Neuron (in vitro differentiated cells): ENCODE measurements around the gene PDK4.

Source experiments
- H2AFZ ChIP-seq: one replicate; pipeline ENCODE4 v1.6.1; 2013; ENCODE audit warnings: low read depth, mild to moderate bottlenecking, inconsistent platforms, low read length, moderate library complexity
- H3K27me3 ChIP-seq: one replicate; pipeline ENCODE4 v1.6.1; 2013; ENCODE audit warnings: low read length; ENCODE audit not compliant: insufficient read depth
- H3K36me3 ChIP-seq: one replicate; pipeline ENCODE4 v1.6.1; 2013; ENCODE audit warnings: low read length; ENCODE audit not compliant: insufficient read depth
- H3K4me1 ChIP-seq: one replicate; pipeline ENCODE4 v1.6.1; 2013; ENCODE audit warnings: low read length; ENCODE audit not compliant: insufficient read depth
- H3K4me3 ChIP-seq: 2 replicates; pipeline ENCODE4 v1.5.1; 2013; ENCODE audit warnings: mild to moderate bottlenecking, low read length, moderate library complexity
- H3K9me3 ChIP-seq: one replicate; pipeline ENCODE4 v1.6.1; 2013; ENCODE audit warnings: low read length

Gene PDK4

GRCh38 chr7:95598511-95598910 is 2.2 kb upstream of the PDK4 start:
- Histone ChIP-seq H3K9me3 (no peaks in the 10 kb centered on the region), H3K27me3 (peaks cover 24% of the 10 kb centered on the region), H3K4me1 (peaks cover 12% of the 10 kb centered on the region), H3K4me3 (no peak overlapping the region), H2AFZ (no peak overlapping the region), H3K36me3 (no peaks in the 10 kb centered on the region)

GRCh38 chr7:95595746-95596197 is 544 bp downstream of the PDK4 start:
- Histone ChIP-seq H3K4me3 (peak overlapping the region; percentile 68), H3K27me3 (peaks cover 20% of the 10 kb centered on the region), H2AFZ (peak overlapping the region; percentile 93), H3K9me3 (no peaks in the 10 kb centered on the region), H3K4me1 (peaks cover 12% of the 10 kb centered on the region), H3K36me3 (no peaks in the 10 kb centered on the region)

GRCh38 chr7:95594185-95594584 is 2.1 kb downstream of the PDK4 start:
- Histone ChIP-seq H3K27me3 (peaks cover 13% of the 10 kb centered on the region), H3K36me3 (no peaks in the 10 kb centered on the region), H3K9me3 (no peaks in the 10 kb centered on the region), H3K4me1 (peaks cover 12% of the 10 kb centered on the region), H3K4me3 (no peak overlapping the region), H2AFZ (no peak overlapping the region)

- no peak overlapping the region for H2AFZ ChIP-seq
- peaks cover 13% of the 10 kb centered on the region for H3K27me3 ChIP-seq
- no peak overlapping the region for H3K4me3 ChIP-seq
- H3K36me3 ChIP-seq = no peaks in the 10 kb centered on the region
- H3K9me3 ChIP-seq = no peaks in the 10 kb centered on the region
- H3K4me1 ChIP-seq = peaks cover 12% of the 10 kb centered on the region
These were observed 3.0 kb downstream of the PDK4 start for GRCh38 chr7:95593343-95593742.

- H3K4me1 ChIP-seq = peaks cover 12% of the 10 kb centered on the region
- H3K4me3 ChIP-seq = no peak overlapping the region
- no peak overlapping the region for H2AFZ ChIP-seq
- H3K9me3 ChIP-seq = no peaks in the 10 kb centered on the region
- peaks cover 13% of the 10 kb centered on the region for H3K27me3 ChIP-seq
- no peaks in the 10 kb centered on the region for H3K36me3 ChIP-seq
These were observed 3.7 kb downstream of the PDK4 start for GRCh38 chr7:95592570-95592969.

- H3K27me3 ChIP-seq = peaks cover 2% of the 10 kb centered on the region
- no peak overlapping the region for H3K4me3 ChIP-seq
- H3K4me1 ChIP-seq = no peaks in the 10 kb centered on the region
- no peaks in the 10 kb centered on the region for H3K9me3 ChIP-seq
- no peak overlapping the region for H2AFZ ChIP-seq
- H3K36me3 ChIP-seq = no peaks in the 10 kb centered on the region
These were observed 5.7 kb downstream of the PDK4 start for GRCh38 chr7:95590387-95591248.

GRCh38 chr7:95589766-95590165 is 6.5 kb downstream of the PDK4 start:
- H3K4me3 ChIP-seq = no peak overlapping the region
- no peak overlapping the region for H2AFZ ChIP-seq
- no peaks in the 10 kb centered on the region for H3K4me1 ChIP-seq
- peaks cover under 1% of the 10 kb centered on the region for H3K27me3 ChIP-seq
- H3K9me3 ChIP-seq = no peaks in the 10 kb centered on the region
- H3K36me3 ChIP-seq = no peaks in the 10 kb centered on the region

GRCh38 chr7:95589031-95589430 is 7.3 kb downstream of the PDK4 start:
- no peak overlapping the region for H3K4me3 ChIP-seq

GRCh38 chr7:95586951-95587301 is 9.4 kb downstream of the PDK4 start:
- H2AFZ ChIP-seq = no peak overlapping the region
- no peaks in the 10 kb centered on the region for H3K9me3 ChIP-seq
- no peaks in the 10 kb centered on the region for H3K27me3 ChIP-seq
- H3K4me3 ChIP-seq = no peak overlapping the region
- H3K36me3 ChIP-seq = no peaks in the 10 kb centered on the region
- H3K4me1 ChIP-seq = no peaks in the 10 kb centered on the region

More at GRCh38 chr7:95589031-95589430, 7.3 kb downstream of the PDK4 start:
- H2AFZ ChIP-seq = no peak overlapping the region
- H3K36me3 ChIP-seq = no peaks in the 10 kb centered on the region
- no peaks in the 10 kb centered on the region for H3K27me3 ChIP-seq
- H3K9me3 ChIP-seq = no peaks in the 10 kb centered on the region
- H3K4me1 ChIP-seq = no peaks in the 10 kb centered on the region

GRCh38 chr7:95585426-95585789 is 10.9 kb downstream of the PDK4 start:
- no peaks in the 10 kb centered on the region for H3K4me1 ChIP-seq
- H3K36me3 ChIP-seq = no peaks in the 10 kb centered on the region
- H3K4me3 ChIP-seq = no peak overlapping the region
- H2AFZ ChIP-seq = no peak overlapping the region
- no peaks in the 10 kb centered on the region for H3K9me3 ChIP-seq
- H3K27me3 ChIP-seq = no peaks in the 10 kb centered on the region

GRCh38 chr7:95584769-95585425 is 11.4 kb downstream of the PDK4 start:
- Histone ChIP-seq H3K36me3 (no peaks in the 10 kb centered on the region), H3K4me1 (no peaks in the 10 kb centered on the region), H3K27me3 (no peaks in the 10 kb centered on the region), H3K9me3 (no peaks in the 10 kb centered on the region), H3K4me3 (no peak overlapping the region), H2AFZ (no peak overlapping the region)

GRCh38 chr7:95583834-95584621 is 12.3 kb downstream of the PDK4 start:
- no peak overlapping the region for H2AFZ ChIP-seq
- H3K9me3 ChIP-seq = no peaks in the 10 kb centered on the region
- H3K36me3 ChIP-seq = no peaks in the 10 kb centered on the region
- no peak overlapping the region for H3K4me3 ChIP-seq
- H3K4me1 ChIP-seq = no peaks in the 10 kb centered on the region
- no peaks in the 10 kb centered on the region for H3K27me3 ChIP-seq
